Sigmoid colon (tissue), 7 donors: Measurements from ENCODE around the gene OR1J1. TPM values are rescaled to one million over a fixed set of nuclear protein-coding genes. Genes with fewer than 3 reads are reported as not detected.

ENCODE experiments used
- DNase-seq: peaks from one replicate; pipeline ENCODE4 v3.0.0-alpha.2; 2019
- H3K27ac ChIP-seq, 4 donors: fragments of 200-600 bp; sonication (generic); one replicate each; pipeline ENCODE4 v1.5.1; 2016 to 2019; ENCODE audit warnings: mild to moderate bottlenecking in 1 of 4
- H3K27me3 ChIP-seq, 3 donors: fragments of 200-600 bp; sonication (generic); one replicate each; pipeline ENCODE4 v1.5.1; 2019; ENCODE audit warnings: mild to moderate bottlenecking in 1 of 3
- H3K36me3 ChIP-seq, 4 donors: fragments of 200-600 bp; sonication (generic); one replicate each; pipeline ENCODE4 v1.5.1; 2016 to 2019
- H3K4me1 ChIP-seq, 4 donors: fragments of 200-600 bp; sonication (generic); one replicate each; pipeline ENCODE4 v1.5.1; 2017 to 2019
- H3K4me3 ChIP-seq, 4 donors: fragments of 200-600 bp; sonication (generic); one replicate each; pipeline ENCODE4 v1.5.1; 2017 to 2019; ENCODE audit warnings: mild to moderate bottlenecking in 2 of 4, moderate library complexity in 1 of 4
- H3K9me3 ChIP-seq, 4 donors: fragments of 200-600 bp in 3 of 4; sonication (generic) in 3 of 4; one replicate each; pipeline versions ENCODE4 v1.5.1 to v1.6.1; 2013 to 2019
- CTCF ChIP-seq, 4 experiments: fragments of 450-650 bp in 3 of 4; fragments of 200-600 bp in 1 of 4; IDR thresholded peaks; one replicate each; pipeline ENCODE4 v1.5.1; 2016 to 2019; ENCODE audit warnings: antibody characterized with exemption in 4 of 4, mild to moderate bottlenecking in 3 of 4, moderate library complexity in 2 of 4
- EP300 ChIP-seq, 4 donors: sonication (generic); formaldehyde crosslinking; IDR thresholded peaks; one replicate each; pipeline ENCODE4 v1.6.1; 2017; ENCODE audit warnings: antibody characterized with exemption in 4 of 4
- POLR2A ChIP-seq, 2 donors: fragments of 450-650 bp; IDR thresholded peaks; one replicate each; pipeline ENCODE4 v1.6.1; 2016; ENCODE audit warnings: antibody characterized with exemption in 2 of 2, mild to moderate bottlenecking in 2 of 2, moderate library complexity in 2 of 2
- POLR2AphosphoS5 ChIP-seq, 4 donors: sonication (generic); formaldehyde crosslinking; IDR thresholded peaks; one replicate each; pipeline ENCODE4 v1.6.1; 2017; ENCODE audit warnings: antibody characterized with exemption in 4 of 4
- WGBS, 2 donors: extraction: QIAGEN DNeasy Blood & Tissue Kit; methylation state at CpG; one replicate each; pipeline ENCODE4 v1.1.7; 2013; 5-methylcytosine and 5-hydroxymethylcytosine counted together
- intact Hi-C: fragments of 100-400 bp; cut with DNase I; formaldehyde crosslinking; loops from one replicate; pipeline ENCODE4 v1.15.1; 2023
- polyA plus RNA-seq, 3 donors: library from polyadenylated mRNA; stranded (reverse); fragments of 200-250 nt; gene quantifications; one replicate each; pipeline ENCODE4 v1.2.3, GENCODE V29; 2013
- total RNA-seq, 4 donors: library from RNA; depleted of rRNA; stranded (reverse); fragments of >200 nt; gene quantifications; one replicate each; pipeline ENCODE4 v1.1.0, GENCODE V29; 2016
- donor health status: healthy with polysubstance abuse.
- donor health status: Bipolar disorder and iron deficiency.
- donor health status: healthy.

OR1J1 gene
- total and polyA plus RNA-seq, 7 donors = not detected

GRCh38 chr9:122442568-122442967 lies 35.2 kb downstream of the OR1J1 start:
- no peaks in the 10 kb centered on the region for H3K27me3 ChIP-seq
- no peaks in the 10 kb centered on the region for H3K36me3 ChIP-seq
- H3K4me1 ChIP-seq = peaks cover 0 to 3% (median 0%) of the 10 kb centered on the region in 4 donors
- 79 to 88% methylated on average over 1 of the region's 1 CpG for WGBS, 2 donors
- TF ChIP-seq POLR2AphosphoS5 (IDR thresholded peaks at IDR 0.05) (no peak), CTCF (IDR thresholded peaks at IDR 0.05) (no peak), EP300 (IDR thresholded peaks at IDR 0.05) (no peak), POLR2A (IDR thresholded peaks at IDR 0.05) (no peak)
- no peak overlapping the region for H3K27ac ChIP-seq
- no peak for DNase-seq
- H3K9me3 ChIP-seq = peaks cover 0 to 7% (median 0%) of the 10 kb centered on the region in 4 donors
- intact Hi-C loops = no loop called here
- no peak overlapping the region for H3K4me3 ChIP-seq

Other genes starting within 250 kb of the OR1J1 start
- gene LHX6, start 249.0 kb downstream of the OR1J1 start, total RNA-seq = 1 to 10 TPM in 3 of 4 donors, under 1 TPM in 1; 0.99 to 4.7 (median 1.5) TPM
- gene LHX6, start 249.0 kb downstream of the OR1J1 start, polyA plus RNA-seq = 1 to 10 TPM in 1 of 3 donors, under 1 TPM in 2; 0.46 to 2.1 (median 0.60) TPM
- gene RBM18, start 213.1 kb downstream of the OR1J1 start, total RNA-seq = 10 to 100 TPM; 11.9 to 16.8 (median 13.0) TPM
- gene RBM18, start 213.1 kb downstream of the OR1J1 start, polyA plus RNA-seq = 10 to 100 TPM in 2 of 3 donors, 1 to 10 TPM in 1; 8.2 to 11.8 (median 10.2) TPM
- 10 to 100 TPM; 29.9 to 40.7 (median 33.9) TPM for gene MRRF, start 213.0 kb downstream of the OR1J1 start, total RNA-seq
- gene MRRF, start 213.0 kb downstream of the OR1J1 start, polyA plus RNA-seq = 10 to 100 TPM; 38.2 to 46.7 (median 38.4) TPM
- 100 to 1,000 TPM in 2 of 4 donors, 10 to 100 TPM in 2; 72.6 to 150 (median 121) TPM for gene PTGS1, start 106.9 kb downstream of the OR1J1 start, total RNA-seq
- 10 to 100 TPM in 1 of 3 donors, 1 to 10 TPM in 2; 3.0 to 10.8 (median 4.2) TPM for gene PTGS1, start 106.9 kb downstream of the OR1J1 start, polyA plus RNA-seq
- under 1 TPM in 1 of 4 donors, not detected in 3; 0.68 TPM for gene OR1J2, start 32.9 kb upstream of the OR1J1 start, total RNA-seq
- not detected for gene OR1J2, start 32.9 kb upstream of the OR1J1 start, polyA plus RNA-seq
- gene OR1J4, start 41.2 kb upstream of the OR1J1 start, total RNA-seq = not detected
- not detected for gene OR1J4, start 41.2 kb upstream of the OR1J1 start, polyA plus RNA-seq
- not detected for gene OR1N1, start 49.4 kb upstream of the OR1J1 start, total RNA-seq
- gene OR1N1, start 49.4 kb upstream of the OR1J1 start, polyA plus RNA-seq = not detected
- gene OR1N2, start 75.2 kb upstream of the OR1J1 start, total RNA-seq = not detected
- gene OR1N2, start 75.2 kb upstream of the OR1J1 start, polyA plus RNA-seq = not detected
- under 1 TPM in 1 of 4 donors, not detected in 3; 0.33 TPM for gene OR1L8, start 105.5 kb upstream of the OR1J1 start, total RNA-seq
- gene OR1L8, start 105.5 kb upstream of the OR1J1 start, polyA plus RNA-seq = not detected
- not detected for gene OR1Q1, start 136.8 kb upstream of the OR1J1 start, total RNA-seq
- not detected for gene OR1Q1, start 136.8 kb upstream of the OR1J1 start, polyA plus RNA-seq
- gene OR1B1, start 179.7 kb upstream of the OR1J1 start, total RNA-seq = not detected
- not detected for gene OR1B1, start 179.7 kb upstream of the OR1J1 start, polyA plus RNA-seq
- not detected for gene OR1L1, start 183.8 kb upstream of the OR1J1 start, total RNA-seq
- gene OR1L1, start 183.8 kb upstream of the OR1J1 start, polyA plus RNA-seq = not detected
- gene OR1L3, start 197.2 kb upstream of the OR1J1 start, total RNA-seq = not detected
- gene OR1L3, start 197.2 kb upstream of the OR1J1 start, polyA plus RNA-seq = not detected
- gene OR1L4, start 246.1 kb upstream of the OR1J1 start, total RNA-seq = not detected
- gene OR1L4, start 246.1 kb upstream of the OR1J1 start, polyA plus RNA-seq = not detected